K562 (cell line): ENCODE data around the gene MKNK2. TPM values are rescaled to one million over a fixed set of nuclear protein-coding genes. Genes with fewer than 3 reads are reported as not detected.

Source experiments
- ATAC-seq: fragments of 200-7000 bp; cut with Tn5 transposase; 3 replicates; pipeline ENCODE4 v1.9.1; 2020; ENCODE audit warnings: moderate library complexity
- BruUV-seq: library from RNA; stranded (reverse); fragments of 400-500 nt; replicated peaks from 2 replicates; lab custom pipeline; 2021; lab: Mats Ljungman, UMichigan
- CTCF ChIA-PET: fragments of 300-600 bp; formaldehyde crosslinking; extraction: SDS; loops from one replicate; lab custom pipeline; 2021; ENCODE audit warnings: low intra/inter-chr PET ratio; lab: Yijun Ruan, JAX
- POLR2A ChIA-PET: fragments of 300-600, 350-650 bp; sonication (Branson Sonifier 250); formaldehyde crosslinking; extraction: SDS; loops from one replicate; lab custom pipeline; 2021; ENCODE audit warnings: antibody characterized with exemption, inconsistent platforms; lab: Yijun Ruan, JAX
- DNase-seq, 4 experiments: peaks; one replicate each; pipeline versions ENCODE4 v3.0.0 to v3.0.0-alpha.2; 2011 to 2018; ENCODE audit warnings: low spot score in 3 of 4, mixed read lengths in 3 of 4; ENCODE audit errors: extremely low read depth in 1 of 4
- FAIRE-seq: peaks from 2 replicates; lab custom pipeline; 2011; peaks lifted over from hg19 to GRCh38; lab: Jason Lieb, UNC
- H2AFZ ChIP-seq: 2 replicates; pipeline ENCODE4 v1.6.0; 2011; ENCODE audit warnings: low read depth, low read length, control low read depth, inconsistent platforms
- H3K27ac ChIP-seq: fragments of 200-600 bp; 3 replicates; pipeline ENCODE4 v1.8.0; 2011; ENCODE audit warnings: low read depth, mild to moderate bottlenecking, control low read depth, inconsistent platforms, low read length, moderate library complexity, mixed read lengths; ENCODE audit errors: extremely low read depth
- H3K27me3 ChIP-seq, 2 experiments: fragments of 300-600 bp in 1 of 2; 2 replicates in 1 of 2; 3 replicates in 1 of 2; pipeline versions ENCODE4 v1.6.0 to v1.8.0; 2011; ENCODE audit warnings: inconsistent platforms in 2 of 2, low read length in 2 of 2, mild to moderate bottlenecking in 1 of 2, mixed read lengths in 1 of 2, moderate library complexity in 1 of 2; ENCODE audit not compliant: control insufficient read depth in 2 of 2, insufficient read depth in 2 of 2
- H3K36me3 ChIP-seq: fragments of 300-600 bp; 3 replicates; pipeline ENCODE4 v1.8.0; 2011; ENCODE audit warnings: mild to moderate bottlenecking, low read length, inconsistent platforms; ENCODE audit not compliant: control insufficient read depth, insufficient read depth
- H3K4me1 ChIP-seq, 2 experiments: fragments of 200-600 bp in 1 of 2; replicated peaks in 1 of 2; 2 replicates in 1 of 2; 3 replicates in 1 of 2; pipeline versions ENCODE4 v1.5.1 to v1.8.0; 2011; ENCODE audit warnings: inconsistent platforms in 2 of 2, low read length in 2 of 2, mild to moderate bottlenecking in 1 of 2, mixed read lengths in 1 of 2, moderate library complexity in 1 of 2; ENCODE audit not compliant: control insufficient read depth in 2 of 2, insufficient read depth in 2 of 2
- H3K4me2 ChIP-seq: 2 replicates; pipeline ENCODE4 v1.6.1; 2011; ENCODE audit warnings: low read length, control low read depth, inconsistent platforms, mixed read lengths; ENCODE audit not compliant: insufficient read depth
- H3K4me3 ChIP-seq: fragments of 200-600 bp; sonication (generic), shearing (Covaris generic); 2 replicates; pipeline ENCODE4 v1.5.1; 2016; ENCODE audit warnings: control low read depth, inconsistent platforms
- H3K79me2 ChIP-seq: fragments of 200-600 bp; 3 replicates; pipeline ENCODE4 v1.8.0; 2011; ENCODE audit warnings: low read length, inconsistent platforms; ENCODE audit not compliant: control insufficient read depth, insufficient read depth
- H3K9ac ChIP-seq, 2 experiments: 2 replicates each; pipeline versions ENCODE4 v1.6.0 to v1.6.1; 2011; ENCODE audit warnings: low read depth in 2 of 2, low read length in 2 of 2, control low read depth in 1 of 2, inconsistent platforms in 1 of 2, mild to moderate bottlenecking in 1 of 2, mixed read lengths in 1 of 2; ENCODE audit not compliant: insufficient read depth in 1 of 2
- H3K9me1 ChIP-seq: one replicate; pipeline ENCODE4 v1.6.0; 2011; ENCODE audit warnings: inconsistent platforms, mild to moderate bottlenecking, low read length, moderate library complexity; ENCODE audit not compliant: control insufficient read depth, insufficient read depth
- H3K9me3 ChIP-seq: replicated peaks from 2 replicates; pipeline ENCODE4 v1.5.1; 2011; ENCODE audit warnings: low read depth, low read length, inconsistent platforms; ENCODE audit not compliant: control insufficient read depth, insufficient read depth
- H4K20me1 ChIP-seq: replicated peaks from 2 replicates; pipeline ENCODE4 v1.6.1; 2011; ENCODE audit warnings: low read length, inconsistent platforms, mixed read lengths; ENCODE audit not compliant: control insufficient read depth, insufficient read depth
- ARID2 ChIP-seq: fragments of 450-650 bp; IDR thresholded peaks from 2 replicates; pipeline ENCODE4 v1.6.1; 2017; ENCODE audit warnings: antibody characterized with exemption, mild to moderate bottlenecking
- CBX2 ChIP-seq: fragments of 200-600 bp; sonication (generic); IDR thresholded peaks from one replicate; pipeline ENCODE4 v1.6.1; 2012; ENCODE audit warnings: mild to moderate bottlenecking, low read length, inconsistent platforms; ENCODE audit not compliant: insufficient read depth, poor library complexity, severe bottlenecking
- DIDO1 ChIP-seq: fragments of 450-650 bp; IDR thresholded peaks from 2 replicates; pipeline ENCODE4 v1.6.1; 2016; ENCODE audit warnings: low read depth, missing biosample characterization, missing genetic modification characterization
- E2F4 ChIP-seq: sonication (generic); formaldehyde crosslinking; IDR thresholded peaks from 2 replicates; pipeline ENCODE4 v1.8.0; 2022; ENCODE audit warnings: mild to moderate bottlenecking, low read depth, missing genetic modification reagents
- LCOR ChIP-seq: sonication (generic); formaldehyde crosslinking; IDR thresholded peaks from 2 replicates; pipeline ENCODE4 v1.8.0; 2022; ENCODE audit warnings: mild to moderate bottlenecking, missing genetic modification reagents
- LEF1 ChIP-seq: fragments of 450-650 bp; IDR thresholded peaks from 2 replicates; pipeline ENCODE4 v1.6.1; 2016; ENCODE audit warnings: mild to moderate bottlenecking
- MED1 ChIP-seq: sonication (generic); formaldehyde crosslinking; IDR thresholded peaks from 2 replicates; pipeline ENCODE4 v1.8.1; 2023; ENCODE audit warnings: missing genetic modification reagents, borderline replicate concordance
- MYNN ChIP-seq, 2 experiments: sonication (generic); formaldehyde crosslinking in 1 of 2; IDR thresholded peaks; 2 replicates each; pipeline versions ENCODE4 v1.5.0 to v1.6.1; 2016 to 2020; ENCODE audit warnings: antibody characterized with exemption in 1 of 2, missing genetic modification reagents in 1 of 2
- NFIC ChIP-seq: fragments of 450-650 bp; IDR thresholded peaks from 2 replicates; pipeline ENCODE4 v1.6.1; 2017; ENCODE audit warnings: mild to moderate bottlenecking, inconsistent platforms
- RB1 ChIP-seq: fragments of 450-650 bp; IDR thresholded peaks from 2 replicates; pipeline ENCODE4 v1.6.1; 2017; ENCODE audit warnings: low read depth, mild to moderate bottlenecking
- RBM22 ChIP-seq: fragments of 200-400 bp; formaldehyde crosslinking; IDR thresholded peaks from 2 replicates; pipeline ENCODE4 v1.6.1; 2018; ENCODE audit warnings: low read length, low read depth; ENCODE audit not compliant: poor library complexity, severe bottlenecking
- SMAD1 ChIP-seq: fragments of 150-350 bp; IDR thresholded peaks from 2 replicates; pipeline ENCODE4 v1.6.1; 2014; ENCODE audit warnings: low read length, low read depth; ENCODE audit not compliant: partially characterized antibody
- TARDBP ChIP-seq: fragments of 450-650 bp; IDR thresholded peaks from 2 replicates; pipeline ENCODE4 v1.6.1; 2016
- THRA ChIP-seq: fragments of 450-650 bp; IDR thresholded peaks from 2 replicates; pipeline ENCODE4 v1.6.1; 2017; ENCODE audit warnings: mild to moderate bottlenecking, moderate library complexity
- ZNF589 ChIP-seq: fragments of 200-800 bp; sonication (Bioruptor generic); IDR thresholded peaks from 2 replicates; pipeline ENCODE4 v1.6.1; 2016; ENCODE audit warnings: low read depth, missing genetic modification characterization, missing compliant biosample characterization
- WGBS: fragments of 100-300 bp; shearing (Covaris generic); methylation state at CpG from one replicate; pipeline ENCODE4 v1.1.6; 2016; ENCODE audit warnings: low coverage, mixed read lengths; ENCODE audit not compliant: insufficient coverage; ENCODE audit errors: missing lambda C conversion rate; 5-methylcytosine and 5-hydroxymethylcytosine counted together
- in situ Hi-C: fragments of 300-500 bp; cut with MboI; formaldehyde crosslinking; loops from 4 replicates; pipeline ENCODE4 v1.15.0; 2018; ENCODE audit warnings: inconsistent platforms, mixed read lengths
- intact Hi-C: fragments of 100-400 bp; cut with micrococcal nuclease; formaldehyde crosslinking; loops from 2 replicates; pipeline ENCODE4 v1.14.2; 2022
- polyA plus RNA-seq, 8 experiments: library from polyadenylated mRNA; depleted of rRNA in 4 of 8; stranded (reverse) in 5 of 8; unstranded in 3 of 8; fragments of >200 nt; fragmentation: Nextera tagmentation in 2 of 8; fragmentation: Illumina TruSeq in 1 of 8; extraction: Ambion mirVana in 2 of 8; extraction: Trizol in 1 of 8; gene quantifications; 2 replicates each; pipeline versions ENCODE4 v1.2.1 to v1.2.3, GENCODE V29; 2011 to 2014; ENCODE audit warnings: inconsistent platforms in 1 of 8, missing spikeins in 1 of 8
- total RNA-seq, 7 experiments: library from RNA; depleted of rRNA in 6 of 7; stranded (reverse); fragments of >200 nt in 6 of 7; fragmentation: Illumina TruSeq in 2 of 7; extraction: Trizol in 2 of 7; gene quantifications; 2 replicates each; pipeline versions ENCODE4 v1.2.1 to v1.2.3, GENCODE V29; 2011 to 2021; ENCODE audit warnings: low replicate concordance in 1 of 7
- TF ChIP-seq, protein P1 (sequence below): fragments of 250-450 bp; sonication (Bioruptor Pico); IDR thresholded peaks from 2 replicates; pipeline ENCODE4 v1.5.0; 2021; ENCODE audit warnings: mild to moderate bottlenecking, moderate library complexity

MKNK2 gene
- total and polyA plus RNA-seq, 9 of the 15 experiments (the other 6 are each of a cell fraction or from before 2014, with no cell fraction given), result 5.1 to 191 (median 51.9) TPM

DNA sequence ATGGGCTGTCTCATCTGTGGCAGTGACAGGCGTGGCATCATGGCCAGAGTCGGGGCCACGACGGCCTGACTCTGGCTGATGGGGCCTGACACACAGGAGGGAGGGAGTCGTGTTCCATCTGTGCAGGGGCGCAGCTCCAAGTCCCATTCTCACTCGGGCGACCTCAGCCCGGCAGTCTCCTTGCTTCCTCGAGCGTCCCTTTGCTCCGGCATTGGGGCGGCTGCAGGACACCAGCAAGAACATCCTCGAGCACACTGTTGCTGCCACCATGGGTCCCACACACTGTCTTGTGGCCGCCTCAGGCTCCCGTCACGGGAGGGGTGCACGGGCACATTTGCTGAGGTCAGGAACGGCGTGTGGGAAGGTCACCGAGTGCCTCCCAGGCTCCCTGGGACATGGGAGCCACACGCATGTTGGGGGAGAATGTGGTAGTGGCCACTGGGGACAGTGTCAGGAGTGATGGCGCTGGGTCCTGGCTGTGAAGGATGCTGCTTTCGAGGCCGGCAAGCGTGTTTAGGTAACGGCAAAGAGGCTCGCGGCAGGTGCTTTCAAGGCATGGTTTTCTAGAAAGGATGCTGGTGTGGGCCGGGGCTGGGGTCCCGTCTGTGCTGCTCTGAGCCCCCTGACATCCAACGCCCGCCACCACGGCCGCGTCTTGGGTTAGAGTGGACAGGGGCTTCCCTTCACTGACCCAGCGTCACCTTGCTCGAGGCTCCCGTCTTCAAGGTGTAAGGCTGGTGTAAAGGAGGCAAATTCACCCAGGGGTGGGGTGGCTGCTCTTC is 49.1 kb upstream of the MKNK2 start:
- BruUV-seq, result no TSS peak
- in situ Hi-C loops, result no loop called here
- no peak for FAIRE-seq
- no peak for DNase-seq
- H4K20me1 ChIP-seq, result 0 out of 2 replicates have a peak, but pooled peaks cover 3% of the 10 kb centered on the region
- H3K27ac ChIP-seq, result no peak overlapping the region; the same call in 2 of the 3 replicates
- CTCF ChIA-PET, result no interaction called here
- intact Hi-C loops, result no loop called here
- POLR2A ChIA-PET, result no interaction called here
- peaks cover 0 to 63% of the 10 kb centered on the region in 2 experiments; a peak in 2 of 5 replicates for H3K4me1 ChIP-seq
- H3K9me3 ChIP-seq, result no peaks in the 10 kb centered on the region
- peaks cover 51% of the 10 kb centered on the region; the same call in 2 of the 3 replicates for H3K36me3 ChIP-seq
- no peaks in the 10 kb centered on the region; a peak in 1 of 5 replicates for H3K27me3 ChIP-seq
- WGBS, result 89% methylated on average over 23 of the region's 39 CpGs
- H3K9me1 ChIP-seq, result no peaks in the 10 kb centered on the region
- H3K9ac ChIP-seq, result peak overlapping the region in 1 of 2 experiments; percentile 21; a peak in 1 of 4 replicates
- no peak overlapping the region for H3K4me2 ChIP-seq
- no peak overlapping the region for H3K4me3 ChIP-seq
- peaks cover 15% of the 10 kb centered on the region for H3K79me2 ChIP-seq
- ATAC-seq, result no peak
- H2AFZ ChIP-seq, result no peak overlapping the region
- no peak for TF ChIP-seq LEF1
- TF ChIP-seq MYNN (IDR thresholded peaks at IDR 0.05), result 0 out of 2 replicates have a peak, but pooled peaks have one; percentile 18
- TF ChIP-seq MYNN (CRISPR knock-in tag; IDR thresholded peaks at IDR 0.05), result no peak
- TF ChIP-seq ARID2, result no peak
- TF ChIP-seq MED1 (CRISPR knock-in tag), result no peak
- TF ChIP-seq RB1, result no peak
- TF ChIP-seq TARDBP, result no peak
- TF ChIP-seq THRA, result no peak
- TF ChIP-seq SMAD1, result no peak
- no peak for TF ChIP-seq ZNF589 (CRISPR knock-in tag)
- no peak for TF ChIP-seq E2F4 (CRISPR knock-in tag)
- no peak for TF ChIP-seq NFIC
- no peak for TF ChIP-seq LCOR (CRISPR knock-in tag)
- TF ChIP-seq, protein P1, sequence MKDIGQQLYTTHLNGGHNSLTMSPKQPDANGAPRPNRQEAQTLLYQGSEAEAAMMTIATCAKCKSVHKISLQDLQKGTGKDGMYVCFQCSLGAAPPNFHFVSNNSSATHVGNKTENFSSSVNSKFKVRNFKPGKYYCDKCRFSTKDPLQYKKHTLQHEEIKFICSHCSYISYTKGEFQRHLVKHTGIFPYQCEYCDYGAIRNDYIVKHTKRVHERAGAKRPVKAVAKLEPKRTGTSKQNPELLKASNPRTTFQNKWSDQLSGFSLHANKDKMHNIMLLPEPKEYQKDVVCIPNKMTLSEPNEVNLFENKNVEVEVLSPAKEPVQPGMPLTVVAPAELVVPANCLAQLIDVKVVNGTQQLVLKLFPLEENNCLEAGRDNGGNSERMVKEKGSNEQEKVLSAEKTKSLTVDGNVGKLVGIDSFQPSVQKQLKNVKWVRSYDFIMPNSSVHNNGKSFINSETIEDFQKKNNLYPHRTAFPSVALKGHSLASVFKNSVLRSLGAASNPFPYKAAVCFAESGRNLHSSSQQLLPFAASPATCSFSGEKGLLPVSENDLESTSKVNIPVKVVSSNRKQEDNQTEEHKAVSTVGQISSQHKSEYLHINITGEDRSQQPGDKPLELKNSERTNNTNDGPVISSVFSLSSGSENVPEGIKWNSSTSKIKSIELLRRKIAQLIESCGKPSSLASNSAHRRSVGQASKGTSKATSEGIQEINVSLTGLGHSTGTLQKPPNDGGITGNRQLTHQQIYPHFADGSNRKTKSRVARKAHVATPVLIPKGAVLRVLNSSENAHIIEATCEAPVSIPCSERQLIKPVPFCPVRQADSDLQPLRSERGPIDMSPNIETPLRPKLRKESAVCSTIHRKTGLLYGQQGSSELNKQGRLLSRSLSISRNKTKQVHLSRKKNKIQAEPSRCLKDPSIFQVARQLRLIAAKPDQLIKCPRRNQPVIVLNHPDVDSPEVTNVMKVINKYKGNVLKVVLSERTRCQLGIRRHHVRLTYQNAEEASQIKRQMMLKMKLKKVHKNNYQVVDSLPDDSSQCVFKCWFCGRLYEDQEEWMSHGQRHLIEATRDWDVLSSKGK (CRISPR knock-in tag), result no peak
- TF ChIP-seq CBX2, result no peak
- TF ChIP-seq RBM22, result peak; percentile 34
- TF ChIP-seq DIDO1 (tag), result no peak
